HepG2 (cell line): ENCODE results near the gene STOML2. TPM values are rescaled to one million over a fixed set of nuclear protein-coding genes. Genes with fewer than 3 reads are reported as not detected.

Experiments used
- CBX2 ChIP-seq, 2 experiments: fragments of 200-600 bp in 1 of 2; sonication (generic); formaldehyde crosslinking in 1 of 2; IDR thresholded peaks; 2 replicates each; pipeline versions ENCODE4 v1.7.0 to v1.8.1; 2018 to 2022; ENCODE audit warnings: low read depth in 2 of 2, low read length in 1 of 2, mild to moderate bottlenecking in 1 of 2, missing genetic modification reagents in 1 of 2
- GATA4 ChIP-seq: sonication (generic); IDR thresholded peaks from 2 replicates; pipeline ENCODE4 v1.6.1; 2016; ENCODE audit warnings: antibody characterized with exemption, low read depth, borderline replicate concordance
- HMG20B ChIP-seq: conservative IDR thresholded peaks from 2 replicates; pipeline ENCODE4 v1.6.1; 2016; ENCODE audit warnings: missing genetic modification reagents, missing compliant biosample characterization
- MED8 ChIP-seq: sonication (generic); formaldehyde crosslinking; IDR thresholded peaks from 2 replicates; pipeline ENCODE4 v1.8.1; 2023; ENCODE audit warnings: mild to moderate bottlenecking, missing genetic modification reagents; ENCODE audit not compliant: insufficient replicate concordance
- PTBP1 ChIP-seq: fragments of 200-400 bp; formaldehyde crosslinking; IDR thresholded peaks from 2 replicates; pipeline ENCODE4 v1.6.1; 2018; ENCODE audit warnings: low read length, low read depth; ENCODE audit not compliant: poor library complexity, severe bottlenecking
- RAD51 ChIP-seq: fragments of 450-650 bp; IDR thresholded peaks from 2 replicates; pipeline ENCODE4 v1.6.1; 2016; ENCODE audit warnings: borderline replicate concordance
- ZNF232 ChIP-seq: sonication (generic); formaldehyde crosslinking; IDR thresholded peaks from 2 replicates; pipeline ENCODE4 v1.4.0; 2020; ENCODE audit warnings: missing genetic modification reagents, borderline replicate concordance
- polyA plus RNA-seq, 8 experiments: library from polyadenylated mRNA; depleted of rRNA in 3 of 8; stranded (reverse) in 7 of 8; unstranded in 1 of 8; fragments of >200 nt; fragmentation: Illumina TruSeq in 4 of 8; extraction: Trizol in 4 of 8; gene quantifications; 2 replicates each; pipeline versions ENCODE4 v1.2.1 to v1.2.3, GENCODE V29; 2011 to 2016; ENCODE audit warnings: low read depth in 4 of 8, missing spikeins in 1 of 8, mixed read lengths in 1 of 8; ENCODE audit not compliant: insufficient read depth in 1 of 8
- total RNA-seq, 5 experiments: library from RNA; depleted of rRNA; stranded (reverse); fragments of >200 nt; fragmentation: Illumina TruSeq; extraction: Trizol; gene quantifications; 2 replicates each; pipeline ENCODE4 v1.2.3, GENCODE V29; 2016; ENCODE audit warnings: low read depth in 1 of 5
- TF ChIP-seq, protein P1 (sequence below): sonication (generic); formaldehyde crosslinking; IDR thresholded peaks from 2 replicates; pipeline ENCODE4 v1.4.0; 2020; ENCODE audit warnings: mild to moderate bottlenecking, missing genetic modification reagents
- TF ChIP-seq, protein P2 (sequence below): sonication (generic); formaldehyde crosslinking; IDR thresholded peaks from 2 replicates; pipeline ENCODE4 v1.5.0; 2020; ENCODE audit warnings: missing genetic modification reagents
- TF ChIP-seq, protein P3 (sequence below): sonication (generic); formaldehyde crosslinking; IDR thresholded peaks from 2 replicates; pipeline ENCODE4 v1.9.0; 2021; ENCODE audit warnings: mild to moderate bottlenecking, missing genetic modification reagents

STOML2 gene
- total and polyA plus RNA-seq, 2 of the 13 experiments (the other 11 are each of a cell fraction or from before 2014, with no cell fraction given) = 245 to 250 TPM

DNA sequence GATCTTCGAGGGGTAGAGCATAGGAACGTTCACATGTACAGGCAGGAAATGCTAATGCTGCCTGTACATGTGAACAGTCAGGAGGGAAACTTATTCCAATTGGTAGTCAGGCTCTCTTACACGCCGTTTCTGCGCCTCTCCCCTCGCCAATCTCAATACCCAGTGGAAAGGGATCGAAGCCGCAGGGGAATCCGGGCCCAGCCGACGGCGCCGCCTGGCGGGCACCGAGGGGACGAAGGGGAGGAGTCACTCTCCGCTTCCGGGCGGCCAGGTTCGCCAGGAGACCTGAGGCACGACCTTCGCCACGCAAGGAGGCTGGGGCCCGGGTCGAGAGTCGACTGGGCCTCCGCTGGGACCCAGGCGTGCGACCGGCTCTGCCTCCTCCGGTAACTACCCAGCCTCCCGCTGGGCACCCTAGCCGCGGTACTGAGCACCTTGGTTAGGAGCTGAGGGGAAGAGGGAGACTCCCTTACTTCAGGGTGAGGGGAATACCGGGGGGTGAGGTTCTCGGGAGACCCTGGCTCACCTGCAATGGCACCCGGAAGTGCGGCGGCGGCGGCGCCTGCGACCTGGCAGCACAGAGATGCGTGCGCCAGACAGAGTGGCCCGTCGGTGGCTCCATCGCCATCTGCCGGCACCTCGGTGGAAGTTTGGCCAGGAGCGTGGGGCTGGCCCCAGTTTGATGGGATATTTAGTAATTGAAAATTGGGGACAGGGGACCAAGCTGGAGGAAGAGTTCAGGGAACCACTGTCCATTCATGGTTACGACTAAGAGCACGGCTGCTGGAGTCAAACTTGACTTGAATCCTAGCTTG, 6.7 kb downstream of the STOML2 start, which contains the start of gene PIGO (continued):
- TF ChIP-seq, protein P1, sequence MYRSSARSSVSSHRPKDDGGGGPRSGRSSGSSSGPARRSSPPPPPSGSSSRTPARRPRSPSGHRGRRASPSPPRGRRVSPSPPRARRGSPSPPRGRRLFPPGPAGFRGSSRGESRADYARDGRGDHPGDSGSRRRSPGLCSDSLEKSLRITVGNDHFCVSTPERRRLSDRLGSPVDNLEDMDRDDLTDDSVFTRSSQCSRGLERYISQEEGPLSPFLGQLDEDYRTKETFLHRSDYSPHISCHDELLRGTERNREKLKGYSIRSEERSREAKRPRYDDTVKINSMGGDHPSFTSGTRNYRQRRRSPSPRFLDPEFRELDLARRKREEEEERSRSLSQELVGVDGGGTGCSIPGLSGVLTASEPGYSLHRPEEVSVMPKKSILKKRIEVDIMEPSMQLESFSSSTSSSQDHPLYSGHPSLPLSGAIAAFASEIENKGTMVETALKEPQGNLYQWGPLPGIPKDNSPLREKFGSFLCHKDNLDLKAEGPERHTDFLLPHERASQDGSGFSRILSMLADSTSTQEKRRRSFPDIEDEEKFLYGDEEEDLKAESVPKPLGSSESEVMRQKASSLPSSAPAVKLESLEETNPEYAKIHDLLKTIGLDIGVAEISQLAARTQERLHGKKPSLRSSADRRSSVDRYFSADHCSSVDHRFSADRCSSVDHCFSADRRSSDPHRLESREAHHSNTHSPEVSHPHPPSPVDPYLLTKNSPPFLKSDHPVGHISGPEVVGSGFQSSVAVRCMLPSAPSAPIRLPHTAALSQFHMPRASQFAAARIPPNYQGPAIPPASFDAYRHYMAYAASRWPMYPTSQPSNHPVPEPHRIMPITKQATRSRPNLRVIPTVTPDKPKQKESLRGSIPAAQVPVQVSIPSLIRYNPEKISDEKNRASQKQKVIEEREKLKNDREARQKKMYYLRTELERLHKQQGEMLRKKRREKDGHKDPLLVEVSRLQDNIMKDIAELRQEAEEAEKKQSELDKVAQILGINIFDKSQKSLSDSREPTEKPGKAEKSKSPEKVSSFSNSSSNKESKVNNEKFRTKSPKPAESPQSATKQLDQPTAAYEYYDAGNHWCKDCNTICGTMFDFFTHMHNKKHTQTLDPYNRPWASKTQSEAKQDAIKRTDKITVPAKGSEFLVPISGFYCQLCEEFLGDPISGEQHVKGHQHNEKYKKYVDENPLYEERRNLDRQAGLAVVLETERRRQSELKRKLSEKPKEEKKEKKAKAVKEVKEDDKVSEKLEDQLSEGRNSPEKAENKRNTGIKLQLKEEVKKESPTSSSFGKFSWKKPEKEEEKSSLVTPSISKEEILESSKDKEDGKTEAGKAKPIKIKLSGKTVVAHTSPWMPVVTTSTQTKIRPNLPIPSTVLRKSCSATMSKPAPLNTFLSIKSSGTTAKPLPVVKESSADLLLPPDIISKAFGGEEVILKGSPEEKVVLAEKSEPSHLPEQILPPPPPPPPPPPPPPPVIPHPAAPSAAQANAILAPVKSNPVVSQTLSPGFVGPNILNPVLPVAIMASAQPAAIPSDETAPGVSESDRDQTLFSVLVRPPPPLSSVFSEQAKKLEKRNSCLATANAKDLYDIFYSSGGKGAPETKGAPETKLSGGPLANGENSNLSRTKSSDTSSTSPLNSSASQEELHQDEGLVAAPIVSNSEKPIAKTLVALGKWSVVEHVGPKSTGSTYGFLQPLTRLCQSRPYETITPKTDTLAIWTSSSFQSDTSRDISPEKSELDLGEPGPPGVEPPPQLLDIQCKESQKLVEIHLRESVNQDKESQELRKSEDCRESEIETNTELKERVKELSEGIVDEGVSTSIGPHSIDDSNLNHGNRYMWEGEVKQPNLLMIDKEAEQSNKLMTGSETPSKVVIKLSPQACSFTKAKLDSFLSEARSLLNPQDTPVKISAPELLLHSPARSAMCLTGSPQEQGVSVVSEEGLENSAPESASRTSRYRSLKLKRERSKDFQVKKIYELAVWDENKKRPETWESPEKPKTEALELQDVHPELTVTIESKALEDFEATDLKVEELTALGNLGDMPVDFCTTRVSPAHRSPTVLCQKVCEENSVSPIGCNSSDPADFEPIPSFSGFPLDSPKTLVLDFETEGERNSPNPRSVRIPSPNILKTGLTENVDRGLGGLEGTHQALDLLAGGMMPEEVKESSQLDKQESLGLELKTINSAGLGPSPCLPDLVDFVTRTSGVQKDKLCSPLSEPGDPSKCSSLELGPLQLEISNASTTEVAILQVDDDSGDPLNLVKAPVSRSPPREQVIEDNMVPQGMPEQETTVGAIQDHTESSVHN (CRISPR knock-in tag) = 0 out of 2 replicates have a peak, but pooled peaks have one; percentile 63
- TF ChIP-seq PTBP1 (peak; percentile 34), CBX2 (IDR thresholded peaks at IDR 0.05; ENCODE audit: low read depth, low read length) (no peak), CBX2 (CRISPR knock-in tag; IDR thresholded peaks at IDR 0.05; ENCODE audit: low read depth) (no peak), GATA4 (peak; percentile 48; the same call in 1 of the 2 replicates), RAD51 (no peak), MED8 (no peak), ZNF232 (CRISPR knock-in tag) (peak; percentile 70; the same call in 1 of the 2 replicates), HMG20B (0 out of 2 replicates have a peak, but pooled peaks have one; percentile 31)
- TF ChIP-seq, protein P2, sequence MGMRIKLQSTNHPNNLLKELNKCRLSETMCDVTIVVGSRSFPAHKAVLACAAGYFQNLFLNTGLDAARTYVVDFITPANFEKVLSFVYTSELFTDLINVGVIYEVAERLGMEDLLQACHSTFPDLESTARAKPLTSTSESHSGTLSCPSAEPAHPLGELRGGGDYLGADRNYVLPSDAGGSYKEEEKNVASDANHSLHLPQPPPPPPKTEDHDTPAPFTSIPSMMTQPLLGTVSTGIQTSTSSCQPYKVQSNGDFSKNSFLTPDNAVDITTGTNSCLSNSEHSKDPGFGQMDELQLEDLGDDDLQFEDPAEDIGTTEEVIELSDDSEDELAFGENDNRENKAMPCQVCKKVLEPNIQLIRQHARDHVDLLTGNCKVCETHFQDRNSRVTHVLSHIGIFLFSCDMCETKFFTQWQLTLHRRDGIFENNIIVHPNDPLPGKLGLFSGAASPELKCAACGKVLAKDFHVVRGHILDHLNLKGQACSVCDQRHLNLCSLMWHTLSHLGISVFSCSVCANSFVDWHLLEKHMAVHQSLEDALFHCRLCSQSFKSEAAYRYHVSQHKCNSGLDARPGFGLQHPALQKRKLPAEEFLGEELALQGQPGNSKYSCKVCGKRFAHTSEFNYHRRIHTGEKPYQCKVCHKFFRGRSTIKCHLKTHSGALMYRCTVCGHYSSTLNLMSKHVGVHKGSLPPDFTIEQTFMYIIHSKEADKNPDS (CRISPR knock-in tag) = no peak; the same call in 1 of the 2 replicates
- TF ChIP-seq, protein P3, sequence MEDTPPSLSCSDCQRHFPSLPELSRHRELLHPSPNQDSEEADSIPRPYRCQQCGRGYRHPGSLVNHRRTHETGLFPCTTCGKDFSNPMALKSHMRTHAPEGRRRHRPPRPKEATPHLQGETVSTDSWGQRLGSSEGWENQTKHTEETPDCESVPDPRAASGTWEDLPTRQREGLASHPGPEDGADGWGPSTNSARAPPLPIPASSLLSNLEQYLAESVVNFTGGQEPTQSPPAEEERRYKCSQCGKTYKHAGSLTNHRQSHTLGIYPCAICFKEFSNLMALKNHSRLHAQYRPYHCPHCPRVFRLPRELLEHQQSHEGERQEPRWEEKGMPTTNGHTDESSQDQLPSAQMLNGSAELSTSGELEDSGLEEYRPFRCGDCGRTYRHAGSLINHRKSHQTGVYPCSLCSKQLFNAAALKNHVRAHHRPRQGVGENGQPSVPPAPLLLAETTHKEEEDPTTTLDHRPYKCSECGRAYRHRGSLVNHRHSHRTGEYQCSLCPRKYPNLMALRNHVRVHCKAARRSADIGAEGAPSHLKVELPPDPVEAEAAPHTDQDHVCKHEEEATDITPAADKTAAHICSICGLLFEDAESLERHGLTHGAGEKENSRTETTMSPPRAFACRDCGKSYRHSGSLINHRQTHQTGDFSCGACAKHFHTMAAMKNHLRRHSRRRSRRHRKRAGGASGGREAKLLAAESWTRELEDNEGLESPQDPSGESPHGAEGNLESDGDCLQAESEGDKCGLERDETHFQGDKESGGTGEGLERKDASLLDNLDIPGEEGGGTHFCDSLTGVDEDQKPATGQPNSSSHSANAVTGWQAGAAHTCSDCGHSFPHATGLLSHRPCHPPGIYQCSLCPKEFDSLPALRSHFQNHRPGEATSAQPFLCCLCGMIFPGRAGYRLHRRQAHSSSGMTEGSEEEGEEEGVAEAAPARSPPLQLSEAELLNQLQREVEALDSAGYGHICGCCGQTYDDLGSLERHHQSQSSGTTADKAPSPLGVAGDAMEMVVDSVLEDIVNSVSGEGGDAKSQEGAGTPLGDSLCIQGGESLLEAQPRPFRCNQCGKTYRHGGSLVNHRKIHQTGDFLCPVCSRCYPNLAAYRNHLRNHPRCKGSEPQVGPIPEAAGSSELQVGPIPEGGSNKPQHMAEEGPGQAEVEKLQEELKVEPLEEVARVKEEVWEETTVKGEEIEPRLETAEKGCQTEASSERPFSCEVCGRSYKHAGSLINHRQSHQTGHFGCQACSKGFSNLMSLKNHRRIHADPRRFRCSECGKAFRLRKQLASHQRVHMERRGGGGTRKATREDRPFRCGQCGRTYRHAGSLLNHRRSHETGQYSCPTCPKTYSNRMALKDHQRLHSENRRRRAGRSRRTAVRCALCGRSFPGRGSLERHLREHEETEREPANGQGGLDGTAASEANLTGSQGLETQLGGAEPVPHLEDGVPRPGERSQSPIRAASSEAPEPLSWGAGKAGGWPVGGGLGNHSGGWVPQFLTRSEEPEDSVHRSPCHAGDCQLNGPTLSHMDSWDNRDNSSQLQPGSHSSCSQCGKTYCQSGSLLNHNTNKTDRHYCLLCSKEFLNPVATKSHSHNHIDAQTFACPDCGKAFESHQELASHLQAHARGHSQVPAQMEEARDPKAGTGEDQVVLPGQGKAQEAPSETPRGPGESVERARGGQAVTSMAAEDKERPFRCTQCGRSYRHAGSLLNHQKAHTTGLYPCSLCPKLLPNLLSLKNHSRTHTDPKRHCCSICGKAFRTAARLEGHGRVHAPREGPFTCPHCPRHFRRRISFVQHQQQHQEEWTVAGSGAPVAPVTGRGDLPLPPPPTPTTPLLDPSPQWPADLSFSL (CRISPR knock-in tag) = no peak
